ENCODE measurements around the gene CYP4F22. TPM values are rescaled to one million over a fixed set of nuclear protein-coding genes. Genes with fewer than 3 reads are reported as not detected.

The CYP4F22 gene
- total and polyA plus RNA-seq, 10 of the 15 experiments (the other 5 are each of a cell fraction or from before 2014, with no cell fraction given), result not detected

- Histone ChIP-seq H3K9ac (ENCODE audit: control insufficient read depth, insufficient read depth, low read length) (no peak overlapping the region), H3K4me3 (no peak overlapping the region), H3K79me2 (ENCODE audit: control insufficient read depth, insufficient read depth, low read length) (no peaks in the 10 kb centered on the region), H3K9me3 (replicated peaks; ENCODE audit: control insufficient read depth, insufficient read depth, low read length) (no peaks in the 10 kb centered on the region), H3K4me1 (ENCODE audit: control insufficient read depth, insufficient read depth, low read length) (no peaks in the 10 kb centered on the region), H3K4me2 (ENCODE audit: control insufficient read depth, insufficient read depth) (no peak overlapping the region), H3K36me3 (ENCODE audit: control insufficient read depth in 2 of 2, insufficient read depth in 2 of 2, low read length in 1 of 2) (no peaks in the 10 kb centered on the region), H3K27ac (ENCODE audit: control insufficient read depth, insufficient read depth) (no peak overlapping the region), H4K20me1 (ENCODE audit: control insufficient read depth, insufficient read depth) (no peaks in the 10 kb centered on the region), H2AFZ (ENCODE audit: control insufficient read depth, low read depth, low read length) (no peak overlapping the region), H3K27me3 (replicated peaks in 1 of 2; ENCODE audit: control insufficient read depth in 2 of 2, insufficient read depth in 2 of 2, low read length in 1 of 2) (no peaks in the 10 kb centered on the region)
- ChIA-PET POLR2A (no interaction called here), SMC1A (ENCODE audit: uncharacterized antibody, unreplicated experiment) (no interaction called here), CTCF (no interaction called here), RAD21 (ENCODE audit: unreplicated experiment) (no interaction called here)
- DNase-seq (ENCODE audit: low read depth, low spot score) (no peak), FAIRE-seq (no peak), ATAC-seq (no peak)
- intact Hi-C loops (cut with micrococcal nuclease; ENCODE audit: unreplicated experiment) (no loop called here), in situ Hi-C loops (cut with MboI) (no loop called here)
- no TSS peak for BruUV-seq (replicated peaks)
- WGBS (ENCODE audit: insufficient coverage, insufficient replicate concordance, low lambda C conversion rate, missing lambda C conversion rate), result 95% methylated on average over 1 of the region's 1 CpG
- TF ChIP-seq ZNF217 (IDR thresholded peaks at IDR 0.05) (no peak), SKIL (IDR thresholded peaks at IDR 0.05; ENCODE audit: low read depth, poor library complexity, severe bottlenecking) (no peak), CREM (IDR thresholded peaks at IDR 0.05; ENCODE audit: low read depth) (no peak), MTA3 (IDR thresholded peaks at IDR 0.05; ENCODE audit: borderline replicate concordance, low read length) (no peak), NFYB (IDR thresholded peaks at IDR 0.05; ENCODE audit: insufficient read depth, low read depth, low read length) (no peak), HCFC1 (IDR thresholded peaks at IDR 0.05; ENCODE audit: low read length) (no peak), MXI1 (IDR thresholded peaks at IDR 0.05; ENCODE audit: low read depth, low read length) (no peak), SUPT20H (IDR thresholded peaks at IDR 0.05; ENCODE audit: borderline replicate concordance, control insufficient read depth, low read depth, low read length) (no peak), NFXL1 (IDR thresholded peaks at IDR 0.05; ENCODE audit: borderline replicate concordance) (no peak), ZSCAN29 (IDR thresholded peaks at IDR 0.05) (no peak), CBX5 (IDR thresholded peaks at IDR 0.05; ENCODE audit: low read depth) (no peak), BHLHE40 (IDR thresholded peaks at IDR 0.05; ENCODE audit: borderline replicate concordance in 1 of 2, low read depth in 2 of 2, low read length in 1 of 2) (no peak), JUND (IDR thresholded peaks at IDR 0.05; ENCODE audit: low read depth, low read length) (no peak), TCF3 (IDR thresholded peaks at IDR 0.05; ENCODE audit: borderline replicate concordance, insufficient read depth, low read depth, low read length) (no peak), ZBED1 (IDR thresholded peaks at IDR 0.05; ENCODE audit: borderline replicate concordance) (no peak), HDAC2 (IDR thresholded peaks at IDR 0.05) (no peak), MYB (IDR thresholded peaks at IDR 0.05; ENCODE audit: borderline replicate concordance, low read depth, low read length) (no peak), SPI1 (IDR thresholded peaks at IDR 0.05; ENCODE audit: borderline replicate concordance, insufficient read depth, low read depth, low read length) (no peak)
Measured at GRCh38 chr19:15495151-15495550, 13.2 kb upstream of the CYP4F22 start.

Measured in GM12878 (cell line).